HG03196 (cell line): ENCODE results near the gene ADRB1.

Experiments used
- ATAC-seq: cut with Tn5 transposase; IDR thresholded peaks from one replicate; pipeline ENCODE4 v1.9.1; 2021; ENCODE audit not compliant: unreplicated experiment

Gene ADRB1

GRCh38 chr10:114026189-114027040 is 17.3 kb upstream of the ADRB1 start:
- peak; percentile 44 for ATAC-seq

GRCh38 chr10:114027041-114027394 is 16.6 kb upstream of the ADRB1 start:
- no peak for ATAC-seq

- ATAC-seq: no peak
These were observed 15.7 kb upstream of the ADRB1 start for GRCh38 chr10:114027951-114028350.

- no peak for ATAC-seq
These were observed 15.2 kb upstream of the ADRB1 start for GRCh38 chr10:114028425-114028824.

- no peak for ATAC-seq
These were observed 14.0 kb upstream of the ADRB1 start for GRCh38 chr10:114029655-114030054.

GRCh38 chr10:114030140-114030539 is 13.5 kb upstream of the ADRB1 start:
- no peak for ATAC-seq

- no peak for ATAC-seq
These were observed 12.3 kb upstream of the ADRB1 start for GRCh38 chr10:114031073-114031972.

GRCh38 chr10:114033566-114033965 is 10.1 kb upstream of the ADRB1 start:
- no peak for ATAC-seq

GRCh38 chr10:114034923-114035645 is 8.6 kb upstream of the ADRB1 start:
- no peak for ATAC-seq

- no peak for ATAC-seq
These were observed 7.9 kb upstream of the ADRB1 start for GRCh38 chr10:114035791-114036190.

- no peak for ATAC-seq
These were observed 4.8 kb upstream of the ADRB1 start for GRCh38 chr10:114038819-114039218.

GRCh38 chr10:114041166-114041565 is 2.5 kb upstream of the ADRB1 start:
- ATAC-seq: no peak

- no peak for ATAC-seq
These were observed 653 bp upstream of the ADRB1 start for GRCh38 chr10:114042895-114043531.

- ATAC-seq: no peak
These were observed 825 bp downstream of the ADRB1 start for GRCh38 chr10:114044247-114045135.

GRCh38 chr10:114045136-114046086 is 1.7 kb downstream of the ADRB1 start:
- ATAC-seq: no peak

- no peak for ATAC-seq
These were observed 2.4 kb downstream of the ADRB1 start for GRCh38 chr10:114046087-114046458.

- ATAC-seq: no peak
These were observed 4.8 kb downstream of the ADRB1 start for GRCh38 chr10:114048472-114048871.

GRCh38 chr10:114051714-114052113 is 8.0 kb downstream of the ADRB1 start:
- ATAC-seq: no peak

GRCh38 chr10:114052255-114052654 is 8.6 kb downstream of the ADRB1 start:
- ATAC-seq: no peak
